ENCODE data around the gene PTGR3. TPM values are rescaled to one million over a fixed set of nuclear protein-coding genes. Genes with fewer than 3 reads are reported as not detected.

The PTGR3 gene, protein sequence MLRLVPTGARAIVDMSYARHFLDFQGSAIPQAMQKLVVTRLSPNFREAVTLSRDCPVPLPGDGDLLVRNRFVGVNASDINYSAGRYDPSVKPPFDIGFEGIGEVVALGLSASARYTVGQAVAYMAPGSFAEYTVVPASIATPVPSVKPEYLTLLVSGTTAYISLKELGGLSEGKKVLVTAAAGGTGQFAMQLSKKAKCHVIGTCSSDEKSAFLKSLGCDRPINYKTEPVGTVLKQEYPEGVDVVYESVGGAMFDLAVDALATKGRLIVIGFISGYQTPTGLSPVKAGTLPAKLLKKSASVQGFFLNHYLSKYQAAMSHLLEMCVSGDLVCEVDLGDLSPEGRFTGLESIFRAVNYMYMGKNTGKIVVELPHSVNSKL
- 10 to 100 TPM; 36.6 to 37.2 TPM for total RNA-seq

DNA sequence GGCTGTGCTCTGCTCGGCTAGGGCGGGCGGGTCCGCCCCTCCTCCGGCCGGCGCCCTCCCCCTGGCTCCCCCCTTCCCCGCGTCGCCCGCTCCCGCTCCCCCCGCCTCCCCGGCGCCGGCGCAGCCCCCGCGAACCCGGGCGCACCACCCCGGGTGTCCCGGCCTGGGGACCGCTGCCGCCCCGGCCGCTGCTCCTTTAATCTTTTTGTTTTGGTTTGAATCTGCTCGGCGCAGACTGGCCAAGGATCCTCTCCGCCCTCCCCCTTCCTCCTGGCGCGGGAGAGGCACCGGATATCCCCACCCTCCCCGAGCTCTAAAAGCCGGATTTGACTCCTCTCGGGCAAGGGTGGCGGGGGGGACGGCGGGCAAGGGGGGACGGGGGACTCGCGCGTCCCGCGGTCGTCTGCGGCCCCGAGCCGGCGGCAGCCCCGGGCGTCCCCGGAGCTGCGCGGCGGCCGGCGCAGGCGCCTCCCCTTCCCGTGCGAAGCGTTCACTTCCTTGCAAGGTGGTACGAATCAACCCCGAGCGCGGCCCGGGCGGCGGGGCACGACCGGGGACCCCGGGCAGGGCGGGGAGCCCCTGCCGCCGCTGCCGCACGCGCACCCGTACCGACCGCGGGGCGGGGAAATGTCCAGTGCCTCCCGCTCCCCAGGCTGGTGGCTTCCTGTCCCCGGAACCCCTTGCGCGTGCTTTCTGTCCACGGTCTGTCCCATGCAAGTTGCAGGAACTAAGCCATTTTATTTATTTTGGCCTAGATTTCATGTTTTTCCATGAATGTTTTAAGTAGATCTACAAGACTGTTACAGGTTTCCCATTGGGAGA lies at the start of gene PTGR3:
TSS of gene PTGR3 (minus strand) at position 11 of the 822 bp plus-strand sequence. CDS start 81 bp downstream, outside the sequence.
- POLR2A ChIA-PET, result interaction anchor here (0.8 to 3.2 kb wide), 9 partner anchors 12 to 611 kb away, joined by 3 to 41 read pairs (median 6); partner anchors contain the start of gene ZNF407
- ATAC-seq (ENCODE audit: low read depth) (peak; percentile 66), DNase-seq (peak; percentile 84)
- Mint-ChIP-seq H3K27ac (peak within 1 kb of the TSS; percentile 98), H3K4me1 (peaks cover 49% of the 10 kb centered on the region), H3K36me3 (peaks cover 9% of the 10 kb centered on the region), H3K27me3 (peaks cover 33% of the 10 kb centered on the region), H3K4me3 (peak within 1 kb of the TSS; percentile 94), H3K9me3 (no peaks in the 10 kb centered on the region)

DNA sequence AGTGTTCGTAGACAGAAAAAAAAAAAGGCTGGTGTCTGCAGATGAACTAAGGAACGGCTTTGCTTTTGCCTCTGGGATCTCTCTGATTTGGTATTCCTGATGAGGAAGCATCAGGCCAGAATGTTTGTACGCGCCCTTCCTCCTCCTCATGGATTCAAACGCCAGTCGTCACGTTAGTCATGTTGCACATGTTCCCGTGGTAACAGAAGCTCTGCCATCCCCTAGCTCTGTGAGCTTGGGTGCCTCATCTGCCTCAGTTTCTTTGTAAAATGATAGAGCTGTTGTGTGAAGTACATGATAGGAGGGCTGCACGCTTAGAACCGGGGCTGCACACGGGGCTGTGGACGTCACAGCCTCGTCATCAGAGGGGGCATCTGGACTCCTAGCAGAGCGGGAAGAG lies 48.7 kb upstream of the PTGR3 start:
- no peak overlapping the region for H3K4me3 Mint-ChIP-seq
- ATAC-seq (ENCODE audit: low read depth) (no peak), DNase-seq (no peak)
- no peaks in the 10 kb centered on the region for H3K27me3 Mint-ChIP-seq
- H3K36me3 Mint-ChIP-seq, result peaks cover 3% of the 10 kb centered on the region
- H3K9me3 Mint-ChIP-seq, result no peaks in the 10 kb centered on the region
- peaks cover 9% of the 10 kb centered on the region for H3K4me1 Mint-ChIP-seq
- H3K27ac Mint-ChIP-seq, result no peak overlapping the region
- POLR2A ChIA-PET, result no interaction called here

DNA sequence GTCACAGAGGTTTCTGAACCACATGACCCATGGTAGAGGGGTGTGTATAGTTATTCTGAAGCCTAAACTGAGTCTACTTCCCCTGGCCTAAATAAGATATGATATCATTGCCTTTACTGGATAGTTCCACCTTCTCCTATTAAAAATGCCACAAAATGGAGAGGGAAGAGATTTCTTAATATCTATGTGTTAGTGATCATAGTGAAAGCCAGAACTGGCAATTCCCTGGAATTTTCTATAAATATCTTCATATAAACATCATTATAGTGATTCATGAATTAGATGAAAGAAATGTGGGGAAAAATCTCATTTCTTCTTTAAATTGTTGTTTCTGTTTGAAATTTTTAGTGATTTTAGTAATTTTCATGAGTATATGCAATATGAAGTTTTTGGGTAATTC lies 47.4 kb upstream of the PTGR3 start:
- peaks cover 6% of the 10 kb centered on the region for H3K4me1 Mint-ChIP-seq
- no peaks in the 10 kb centered on the region for H3K9me3 Mint-ChIP-seq
- DNase-seq (no peak), ATAC-seq (ENCODE audit: low read depth) (no peak)
- H3K27me3 Mint-ChIP-seq, result no peaks in the 10 kb centered on the region
- H3K36me3 Mint-ChIP-seq, result no peaks in the 10 kb centered on the region
- POLR2A ChIA-PET, result no interaction called here
- H3K27ac Mint-ChIP-seq, result no peak overlapping the region
- H3K4me3 Mint-ChIP-seq, result no peak overlapping the region

DNA sequence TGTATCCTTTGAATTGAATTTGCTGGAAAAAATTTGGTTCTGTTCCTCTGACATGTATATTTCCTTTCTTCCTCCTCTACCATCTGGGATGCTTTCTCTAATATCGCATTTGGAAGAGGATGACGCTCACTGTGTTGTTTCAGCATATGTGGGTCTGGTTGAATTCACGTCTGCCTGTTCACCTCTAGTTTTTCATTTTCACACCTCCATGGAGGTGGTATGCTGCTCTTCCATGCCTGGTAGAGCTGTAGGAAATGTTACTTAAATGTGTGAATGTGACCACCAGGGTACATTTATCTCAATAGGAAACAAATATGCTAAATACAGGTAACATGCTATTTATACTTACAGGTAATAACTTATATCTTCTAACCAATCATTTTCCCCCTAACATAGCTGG lies 46.2 kb upstream of the PTGR3 start:
- no peak for ATAC-seq (ENCODE audit: low read depth)

DNA sequence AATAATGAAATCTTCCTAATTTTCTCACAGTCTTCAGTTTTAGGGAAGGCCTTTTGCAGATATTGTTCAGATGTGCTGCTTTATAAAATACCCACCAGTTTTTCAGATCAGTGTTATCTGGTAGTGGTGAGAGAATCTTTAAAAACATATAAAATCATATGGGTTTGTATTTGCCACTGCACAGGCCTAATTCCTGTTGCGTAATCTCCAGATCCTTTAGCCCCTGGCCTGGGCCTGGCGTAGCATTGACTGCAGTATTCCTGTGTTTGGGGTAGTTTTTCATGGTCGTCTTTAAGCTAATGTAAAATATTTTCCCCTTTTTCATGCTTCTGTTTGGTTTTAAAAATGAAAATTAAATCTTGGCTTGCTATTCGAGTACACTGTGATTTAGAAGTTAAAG lies 44.8 kb upstream of the PTGR3 start:
- Mint-ChIP-seq H3K27ac (no peak overlapping the region), H3K9me3 (peaks cover 3% of the 10 kb centered on the region), H3K4me1 (peaks cover 13% of the 10 kb centered on the region), H3K27me3 (no peaks in the 10 kb centered on the region), H3K36me3 (peaks cover 4% of the 10 kb centered on the region), H3K4me3 (no peak overlapping the region)
- POLR2A ChIA-PET, result no interaction called here
- no peak for ATAC-seq (ENCODE audit: low read depth)
- no peak for DNase-seq

More for the DNA sequence above, 46.2 kb upstream of the PTGR3 start:
- Mint-ChIP-seq H3K36me3 (no peaks in the 10 kb centered on the region), H3K27ac (no peak overlapping the region), H3K27me3 (no peaks in the 10 kb centered on the region), H3K9me3 (no peaks in the 10 kb centered on the region), H3K4me3 (no peak overlapping the region), H3K4me1 (peaks cover 7% of the 10 kb centered on the region)
- DNase-seq, result no peak
- POLR2A ChIA-PET, result no interaction called here

DNA sequence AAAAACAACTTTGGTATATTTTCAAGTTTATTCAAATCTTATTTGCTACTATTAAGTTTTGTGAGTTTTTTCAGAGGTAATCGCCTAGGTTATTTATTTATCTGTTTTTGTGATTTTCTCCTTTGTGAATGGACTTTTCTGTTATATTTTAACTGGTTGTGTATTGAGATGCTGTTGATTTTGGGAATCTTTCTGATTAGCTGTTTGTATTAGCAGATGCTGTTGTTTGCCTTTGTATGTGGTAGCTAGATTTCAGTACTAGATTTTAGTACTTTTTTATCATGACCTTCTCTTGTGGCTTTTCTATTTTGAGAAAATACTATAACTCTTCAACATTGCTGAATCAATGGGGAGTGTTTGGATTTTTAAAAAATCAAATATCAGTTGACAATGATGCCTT lies 44.1 kb upstream of the PTGR3 start:
- H3K9me3 Mint-ChIP-seq, result peaks cover 3% of the 10 kb centered on the region
- peaks cover 20% of the 10 kb centered on the region for H3K4me1 Mint-ChIP-seq
- POLR2A ChIA-PET, result no interaction called here
- DNase-seq (no peak), ATAC-seq (ENCODE audit: low read depth) (no peak)
- no peak overlapping the region for H3K27ac Mint-ChIP-seq
- no peaks in the 10 kb centered on the region for H3K27me3 Mint-ChIP-seq
- H3K36me3 Mint-ChIP-seq, result peaks cover 4% of the 10 kb centered on the region
- no peak overlapping the region for H3K4me3 Mint-ChIP-seq

DNA sequence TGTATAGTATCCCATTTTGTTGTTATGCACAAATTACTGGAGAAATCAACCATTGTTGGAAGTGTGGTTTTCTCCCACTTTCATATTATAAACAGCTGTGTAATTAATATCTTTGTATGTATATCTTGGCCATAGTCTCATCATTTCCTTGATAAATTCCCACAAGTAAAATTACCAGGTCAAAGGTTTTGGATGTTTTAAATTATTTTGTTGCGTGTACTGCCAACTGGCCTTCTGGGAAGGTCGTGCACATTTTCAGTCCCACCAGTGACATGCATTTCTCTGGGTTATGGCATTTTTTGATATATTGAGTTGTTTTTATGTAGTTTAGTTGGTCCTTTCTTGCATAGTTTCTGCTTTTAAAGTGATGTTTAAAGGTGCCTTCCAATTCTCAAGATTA lies 43.2 kb upstream of the PTGR3 start:
- DNase-seq (no peak), ATAC-seq (ENCODE audit: low read depth) (no peak)
- H3K27ac Mint-ChIP-seq, result no peak overlapping the region

DNA sequence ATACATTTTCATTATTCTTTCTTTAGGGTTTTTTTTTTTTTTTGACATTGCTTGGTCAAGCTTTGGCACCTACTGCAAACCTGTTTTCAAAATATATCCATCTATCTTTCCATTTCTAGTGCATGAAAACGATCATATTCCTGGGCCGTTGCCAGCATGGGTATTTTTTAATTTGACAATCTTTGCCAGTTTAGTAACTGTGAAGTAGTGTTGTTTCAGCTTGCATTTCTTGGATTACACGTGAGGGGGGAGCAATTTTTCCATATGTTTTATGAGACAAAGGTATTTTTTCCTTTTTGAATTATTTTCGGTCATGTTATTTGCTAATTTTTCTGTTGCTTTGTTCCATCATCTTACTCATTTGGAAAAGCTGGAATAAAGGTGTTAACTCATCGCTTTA lies 42.5 kb upstream of the PTGR3 start:
- no peak overlapping the region for H3K27ac Mint-ChIP-seq
- H3K4me3 Mint-ChIP-seq, result no peak overlapping the region
- peaks cover 32% of the 10 kb centered on the region for H3K4me1 Mint-ChIP-seq
- peaks cover 4% of the 10 kb centered on the region for H3K36me3 Mint-ChIP-seq
- no peaks in the 10 kb centered on the region for H3K27me3 Mint-ChIP-seq
- ATAC-seq (ENCODE audit: low read depth), result no peak
- peaks cover 3% of the 10 kb centered on the region for H3K9me3 Mint-ChIP-seq
- POLR2A ChIA-PET, result no interaction called here
- DNase-seq, result no peak

More for the DNA sequence above, 43.2 kb upstream of the PTGR3 start:
- H3K27me3 Mint-ChIP-seq, result no peaks in the 10 kb centered on the region
- H3K36me3 Mint-ChIP-seq, result peaks cover 4% of the 10 kb centered on the region
- POLR2A ChIA-PET, result no interaction called here
- H3K4me3 Mint-ChIP-seq, result no peak overlapping the region
- peaks cover 3% of the 10 kb centered on the region for H3K9me3 Mint-ChIP-seq
- peaks cover 28% of the 10 kb centered on the region for H3K4me1 Mint-ChIP-seq

DNA sequence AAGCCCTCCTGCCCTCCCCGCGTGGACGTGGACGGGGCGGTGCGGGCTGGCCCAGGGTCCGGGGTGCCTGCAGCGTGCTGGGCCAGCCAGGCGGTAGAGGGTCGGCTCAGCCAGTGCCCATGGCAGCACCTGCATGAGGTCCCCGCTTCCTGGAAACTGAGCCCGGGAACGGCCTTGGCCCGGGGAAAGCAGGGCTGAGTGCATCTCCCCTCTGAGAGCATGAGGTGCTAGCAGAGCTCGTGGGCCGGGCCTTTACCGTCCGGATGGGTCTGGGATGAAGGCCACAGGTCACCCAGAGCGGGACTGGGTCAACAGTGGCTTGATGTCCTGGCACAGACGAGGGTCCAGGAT lies 41.5 kb upstream of the PTGR3 start:
- Mint-ChIP-seq H3K9me3 (peaks cover 3% of the 10 kb centered on the region), H3K4me3 (no peak overlapping the region), H3K4me1 (peaks cover 40% of the 10 kb centered on the region), H3K36me3 (peaks cover 4% of the 10 kb centered on the region), H3K27ac (no peak overlapping the region), H3K27me3 (no peaks in the 10 kb centered on the region)
- ATAC-seq (ENCODE audit: low read depth) (no peak), DNase-seq (no peak)
- POLR2A ChIA-PET, result no interaction called here

DNA sequence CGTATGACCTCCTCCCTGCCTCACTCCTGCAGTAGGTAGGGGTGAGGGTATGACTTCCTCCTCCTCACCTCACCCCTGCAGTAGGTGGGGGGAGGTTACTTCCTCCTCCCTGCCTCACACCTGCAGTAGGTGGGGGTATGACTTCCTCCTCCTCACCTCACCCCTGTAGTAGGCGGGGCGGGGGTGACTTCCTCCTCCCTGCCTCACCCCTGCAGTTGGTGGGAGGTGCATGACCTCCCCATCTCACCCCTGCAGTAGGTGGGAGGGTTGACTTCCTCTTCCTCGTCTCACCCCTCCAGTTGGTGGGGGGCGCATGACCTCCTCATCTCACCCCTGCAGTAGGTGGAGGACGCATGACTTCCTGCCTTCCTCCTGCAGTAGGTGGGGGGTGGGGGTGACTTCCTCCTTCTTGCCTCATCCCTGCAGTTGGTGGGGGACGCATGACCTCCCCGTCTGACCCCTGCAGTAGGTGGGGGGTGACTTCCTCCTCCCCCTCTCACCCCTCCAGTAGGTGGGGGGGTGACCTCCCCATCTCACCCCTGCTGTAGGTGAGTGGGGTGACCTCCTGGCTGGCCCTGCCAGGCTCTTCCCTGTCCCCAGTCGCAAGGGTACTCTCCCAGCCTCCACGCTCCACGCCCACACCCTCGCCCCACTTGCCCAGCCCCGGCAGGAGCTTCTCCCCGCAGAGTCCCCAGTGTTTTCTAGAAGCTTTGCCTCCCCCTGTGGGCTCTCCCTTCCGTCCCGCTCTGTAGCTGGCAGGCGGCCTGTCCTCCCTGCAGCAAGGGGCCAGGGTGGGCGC lies 40.9 kb upstream of the PTGR3 start:
- Mint-ChIP-seq H3K27me3 (no peaks in the 10 kb centered on the region), H3K4me1 (peaks cover 40% of the 10 kb centered on the region), H3K9me3 (peaks cover 3% of the 10 kb centered on the region), H3K4me3 (no peak overlapping the region), H3K36me3 (peaks cover 4% of the 10 kb centered on the region), H3K27ac (peak overlapping the region; percentile 72)
- ATAC-seq (ENCODE audit: low read depth) (no peak), DNase-seq (peak; percentile 38)
- POLR2A ChIA-PET, result no interaction called here

DNA sequence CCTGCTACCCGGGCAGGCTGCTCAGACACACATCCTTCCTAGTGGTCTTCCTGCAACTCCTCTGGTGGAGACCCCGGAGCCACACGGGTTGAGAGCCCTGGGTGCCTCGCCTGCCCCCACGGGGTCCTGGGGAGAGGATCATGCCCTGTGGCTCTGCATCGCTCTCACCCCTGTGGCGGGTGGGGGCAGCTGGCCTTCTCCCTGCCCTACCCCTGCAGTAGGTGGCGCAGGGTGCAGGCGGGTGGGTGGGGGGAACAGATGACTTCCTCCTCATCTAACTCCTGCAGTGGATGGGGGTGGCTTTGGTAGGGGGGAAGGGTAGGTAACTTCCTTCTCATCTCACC lies 40.2 kb upstream of the PTGR3 start:
- H3K9me3 Mint-ChIP-seq, result peaks cover 3% of the 10 kb centered on the region
- POLR2A ChIA-PET, result interaction anchor here (1.6 to 1.9 kb wide), 2 partner anchors 39 to 40 kb away, joined by 9 read pairs; partner anchors contain the start of genes PTGR3 and TSHZ1
- H3K4me3 Mint-ChIP-seq, result no peak overlapping the region
- peaks cover 4% of the 10 kb centered on the region for H3K36me3 Mint-ChIP-seq
- H3K4me1 Mint-ChIP-seq, result peaks cover 42% of the 10 kb centered on the region
- peak; percentile 32 for DNase-seq
- no peak for ATAC-seq (ENCODE audit: low read depth)
- H3K27ac Mint-ChIP-seq, result no peak overlapping the region
- no peaks in the 10 kb centered on the region for H3K27me3 Mint-ChIP-seq

DNA sequence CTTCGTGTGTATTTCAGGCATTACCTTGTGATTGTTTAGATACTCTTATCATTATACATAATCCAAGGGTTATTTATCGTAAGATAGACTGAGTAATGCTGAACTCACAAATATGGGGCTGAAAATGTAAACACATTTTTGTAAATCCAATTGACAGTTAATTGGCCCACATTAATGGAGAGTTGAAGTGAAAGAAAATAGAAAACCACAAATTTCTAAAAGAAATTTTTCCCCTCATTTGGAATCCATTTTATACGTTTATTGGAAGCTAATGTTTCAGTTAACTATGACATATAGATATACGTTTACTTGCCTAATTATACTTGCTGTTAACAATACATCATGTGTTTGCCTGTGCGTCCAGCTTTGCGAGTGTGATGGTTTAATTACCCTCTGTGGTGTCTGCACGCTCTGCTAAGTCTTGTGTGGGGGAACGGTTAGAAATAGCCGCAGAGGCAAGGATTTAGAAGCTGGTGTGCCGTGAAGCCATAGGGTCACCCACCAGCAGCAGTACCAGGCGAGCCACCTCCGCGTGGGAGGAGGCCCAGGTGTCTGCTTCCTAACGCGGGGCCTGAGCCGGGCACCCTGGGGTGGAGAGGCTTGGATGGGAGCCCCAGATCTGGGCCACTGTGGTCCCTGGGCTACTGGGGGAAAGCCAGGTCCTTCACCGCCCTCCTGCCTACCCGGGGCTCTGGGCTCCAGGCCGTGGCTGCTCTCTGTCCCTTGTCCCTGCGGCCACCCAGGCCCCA lies 39.7 kb upstream of the PTGR3 start:
- H3K27me3 Mint-ChIP-seq, result no peaks in the 10 kb centered on the region
- peaks cover 4% of the 10 kb centered on the region for H3K36me3 Mint-ChIP-seq
- H3K9me3 Mint-ChIP-seq, result peaks cover 3% of the 10 kb centered on the region
- H3K4me3 Mint-ChIP-seq, result peak overlapping the region; percentile 92
- no peak for ATAC-seq (ENCODE audit: low read depth)
- POLR2A ChIA-PET, result interaction anchor here (0.5 to 1.9 kb wide), 3 partner anchors 38 to 46 kb away, joined by 4 to 9 read pairs (median 9); partner anchors contain the start of genes PTGR3 and TSHZ1
- peaks cover 42% of the 10 kb centered on the region for H3K4me1 Mint-ChIP-seq
- DNase-seq, result no peak
- H3K27ac Mint-ChIP-seq, result peak overlapping the region; percentile 95
